Naive thymus-derived CD8-positive, alpha-beta T cell (primary cell): ENCODE results near the gene RAPGEF5. TPM values are rescaled to one million over a fixed set of nuclear protein-coding genes. Genes with fewer than 3 reads are reported as not detected.
A peak's percentile ranks its signal among the peaks of the same experiment; 100 is the strongest.

Experiments
- ATAC-seq, 2 donors: fragments of 150-1000 bp; cut with Tn5 transposase in 1 of 2; sonication (Bioruptor Pico), chemical (Tn5 transposase) in 1 of 2; 1 replicate in 1 of 2; 2 replicates in 1 of 2; pipeline ENCODE4 v1.10.0; 2021; ENCODE audit warnings: mild to moderate bottlenecking in 2 of 2, moderate library complexity in 2 of 2
- POLR2A ChIA-PET: fragments of 350-600 bp; sonication (Branson Sonifier 250); formaldehyde crosslinking; loops from one replicate; lab custom pipeline; 2021; ENCODE audit warnings: antibody characterized with exemption; lab: Charles Lee
- DNase-seq, 10 donors: peaks; one replicate each; pipeline versions ENCODE4 v3.0.0 to v3.0.0-alpha.2; 2020 to 2022
- H3K27ac Mint-ChIP-seq, 10 donors: one replicate each; pipeline ENCODE4 v1.8.0; 2020 to 2022; ENCODE audit warnings: mild to moderate bottlenecking in 10 of 10, mixed read lengths in 10 of 10, moderate library complexity in 4 of 10, inconsistent platforms in 1 of 10
- H3K27me3 Mint-ChIP-seq, 5 donors: one replicate each; pipeline ENCODE4 v1.8.0; 2021 to 2022; ENCODE audit warnings: mixed read lengths in 5 of 5
- H3K36me3 Mint-ChIP-seq, 3 donors: one replicate each; pipeline ENCODE4 v1.8.0; 2020 to 2022; ENCODE audit warnings: mixed read lengths in 3 of 3, mild to moderate bottlenecking in 2 of 3, inconsistent platforms in 1 of 3
- H3K4me1 Mint-ChIP-seq, 4 donors: one replicate each; pipeline ENCODE4 v1.8.0; 2021 to 2022; ENCODE audit warnings: mixed read lengths in 4 of 4
- H3K4me3 Mint-ChIP-seq, 10 donors: one replicate each; pipeline ENCODE4 v1.8.0; 2020 to 2022; ENCODE audit warnings: mild to moderate bottlenecking in 10 of 10, mixed read lengths in 10 of 10, moderate library complexity in 6 of 10, inconsistent platforms in 1 of 10
- H3K9me3 Mint-ChIP-seq, 9 donors: one replicate each; pipeline ENCODE4 v1.8.0; 2020 to 2022; ENCODE audit warnings: mixed read lengths in 9 of 9, mild to moderate bottlenecking in 3 of 9, inconsistent platforms in 1 of 9, moderate library complexity in 1 of 9
- polyA plus RNA-seq, 3 donors: library from polyadenylated mRNA; unstranded; fragments of 300-500 nt; fragmentation: Illumina TruSeq; gene quantifications; one replicate each; pipeline ENCODE4 v1.2.3, GENCODE V29; 2021
- total RNA-seq, 8 experiments: library from RNA in 2 of 8; stranded (reverse) in 2 of 8; gene quantifications; one replicate each; pipeline ENCODE4 v1.2.3 and lab custom pipeline; 2021 to 2026

The RAPGEF5 gene
- total and polyA plus RNA-seq, 5 experiments from 2014 or later = not detected

DNA sequence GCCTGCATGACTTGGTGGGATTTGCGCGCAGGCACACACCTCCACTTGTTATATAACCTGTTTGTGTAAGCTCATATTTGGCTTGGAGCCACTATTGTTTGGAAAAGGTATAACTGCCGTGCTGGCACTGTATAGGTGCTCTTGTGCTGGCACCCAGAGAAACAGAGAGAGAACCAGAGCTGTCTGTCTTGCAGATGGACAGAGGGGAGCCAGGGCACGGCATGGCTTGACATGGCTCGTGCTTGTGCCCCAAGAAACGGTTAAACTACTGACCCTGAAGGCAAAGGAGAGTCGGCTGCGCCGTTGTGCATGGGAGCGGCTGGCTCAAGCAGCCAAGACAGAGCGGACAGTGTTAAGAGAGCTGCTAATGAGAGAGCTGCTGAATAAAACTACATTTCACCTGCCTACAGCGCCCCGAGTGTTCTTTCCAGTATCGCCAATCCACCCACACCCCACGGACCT, 23.2 kb downstream of the RAPGEF5 start:
- H3K4me3 Mint-ChIP-seq = no peak overlapping the region
- no peak for ATAC-seq
- no peaks in the 10 kb centered on the region for H3K4me1 Mint-ChIP-seq
- no peak for DNase-seq
- no peaks in the 10 kb centered on the region for H3K36me3 Mint-ChIP-seq
- H3K9me3 Mint-ChIP-seq = no peaks in the 10 kb centered on the region
- POLR2A ChIA-PET = no interaction called here
- peaks cover 0 to 7% (median 3%) of the 10 kb centered on the region in 5 donors for H3K27me3 Mint-ChIP-seq
- H3K27ac Mint-ChIP-seq = no peak overlapping the region

DNA sequence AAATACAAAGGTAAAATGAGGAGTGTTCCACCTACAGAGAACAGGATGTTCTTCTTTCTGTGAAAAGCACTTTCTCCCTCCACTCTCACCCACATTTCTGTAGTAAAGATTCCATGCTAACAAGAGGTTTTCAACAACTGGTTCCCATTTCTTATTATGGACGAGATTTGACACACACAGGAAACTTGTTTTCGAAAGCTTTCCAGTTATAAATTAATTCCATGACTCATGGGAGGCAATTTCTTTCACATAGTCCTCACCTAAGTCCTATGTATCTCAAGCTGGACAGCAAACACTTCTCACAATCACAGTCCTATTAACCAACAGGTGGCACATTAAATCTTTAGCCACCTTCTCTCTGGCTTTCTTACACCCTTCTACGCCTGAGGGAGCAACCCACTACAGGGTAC, 24.5 kb downstream of the RAPGEF5 start:
- Mint-ChIP-seq H3K36me3 (no peaks in the 10 kb centered on the region), H3K4me1 (no peaks in the 10 kb centered on the region), H3K9me3 (no peaks in the 10 kb centered on the region), H3K27ac (no peak overlapping the region), H3K27me3 (peaks cover 0 to 7% (median 3%) of the 10 kb centered on the region in 5 donors), H3K4me3 (no peak overlapping the region)
- DNase-seq (no peak), ATAC-seq (no peak)
- POLR2A ChIA-PET = no interaction called here

DNA sequence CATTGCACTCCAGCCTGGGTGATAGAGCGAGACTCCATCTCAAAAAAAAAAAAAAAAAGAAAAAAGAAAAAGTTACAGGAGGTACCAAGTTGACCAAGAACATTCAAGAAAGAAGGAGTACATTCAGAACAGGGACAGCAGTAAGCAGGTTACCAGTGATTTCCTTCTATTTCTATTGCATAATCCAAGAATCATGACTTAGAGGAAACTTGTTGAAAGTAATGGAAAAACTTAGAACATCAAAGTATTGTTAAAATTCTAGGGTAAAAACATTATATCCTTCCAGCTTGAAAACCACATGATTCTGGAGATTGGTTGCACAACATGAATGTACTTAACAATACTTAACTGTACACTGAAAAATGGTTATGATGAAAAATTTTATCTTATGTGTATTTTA, 25.2 kb downstream of the RAPGEF5 start:
- POLR2A ChIA-PET = no interaction called here
- H3K27ac Mint-ChIP-seq = no peak overlapping the region
- no peak overlapping the region for H3K4me3 Mint-ChIP-seq
- H3K9me3 Mint-ChIP-seq = no peaks in the 10 kb centered on the region
- H3K27me3 Mint-ChIP-seq = peaks cover 0 to 5% (median 3%) of the 10 kb centered on the region in 5 donors
- no peaks in the 10 kb centered on the region for H3K4me1 Mint-ChIP-seq
- H3K36me3 Mint-ChIP-seq = no peaks in the 10 kb centered on the region
- no peak for ATAC-seq
- DNase-seq = no peak

GRCh38 chr7:22330903-22331302, 26.1 kb downstream of the RAPGEF5 start:
- ATAC-seq (no peak), DNase-seq (no peak)
- Mint-ChIP-seq H3K9me3 (no peaks in the 10 kb centered on the region), H3K36me3 (no peaks in the 10 kb centered on the region), H3K4me1 (no peaks in the 10 kb centered on the region), H3K27me3 (peaks cover 0 to 5% (median 3%) of the 10 kb centered on the region in 5 donors), H3K4me3 (no peak overlapping the region), H3K27ac (no peak overlapping the region)
- POLR2A ChIA-PET = no interaction called here

DNA sequence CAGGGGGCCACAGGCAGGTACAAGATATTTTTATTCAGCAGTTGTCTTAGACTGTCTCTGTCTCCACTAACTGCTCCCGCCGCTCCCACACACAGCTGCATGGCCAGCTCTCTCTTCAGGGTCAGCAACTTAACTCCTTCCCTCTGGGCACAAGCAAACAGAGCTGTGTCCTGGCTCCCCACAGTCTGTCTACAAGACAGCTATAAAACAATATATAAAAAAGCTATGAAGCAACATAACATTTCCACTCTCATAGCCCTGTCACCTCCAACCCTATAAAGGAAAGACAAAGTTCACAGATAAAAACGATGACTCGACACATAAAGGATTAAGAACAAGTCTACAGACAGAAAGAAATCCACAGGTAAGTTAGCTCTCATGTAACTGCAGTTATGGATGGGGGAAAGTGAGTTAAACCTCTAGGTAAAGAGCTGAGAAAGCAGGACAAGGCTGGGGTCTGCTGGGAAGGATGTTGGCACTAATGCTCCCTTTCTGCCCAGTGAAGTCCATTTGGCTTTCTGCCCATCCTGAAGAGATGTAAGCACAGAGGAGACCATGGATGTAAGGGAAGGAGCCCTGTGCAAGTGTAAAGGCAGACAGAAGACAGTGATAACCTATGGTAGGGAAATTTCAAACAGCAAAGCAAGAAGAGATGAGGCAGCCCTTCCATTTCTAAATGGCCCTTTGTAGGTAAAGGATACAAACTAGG, 27.0 kb downstream of the RAPGEF5 start:
- no peaks in the 10 kb centered on the region for H3K36me3 Mint-ChIP-seq
- H3K4me1 Mint-ChIP-seq = no peaks in the 10 kb centered on the region
- POLR2A ChIA-PET = no interaction called here
- peak overlapping the region in 1 of 10 donors; percentile 7 for H3K27ac Mint-ChIP-seq
- H3K4me3 Mint-ChIP-seq = no peak overlapping the region
- peaks cover 0 to 6% (median 3%) of the 10 kb centered on the region in 5 donors for H3K27me3 Mint-ChIP-seq
- no peaks in the 10 kb centered on the region for H3K9me3 Mint-ChIP-seq
- DNase-seq (no peak), ATAC-seq (no peak)

DNA sequence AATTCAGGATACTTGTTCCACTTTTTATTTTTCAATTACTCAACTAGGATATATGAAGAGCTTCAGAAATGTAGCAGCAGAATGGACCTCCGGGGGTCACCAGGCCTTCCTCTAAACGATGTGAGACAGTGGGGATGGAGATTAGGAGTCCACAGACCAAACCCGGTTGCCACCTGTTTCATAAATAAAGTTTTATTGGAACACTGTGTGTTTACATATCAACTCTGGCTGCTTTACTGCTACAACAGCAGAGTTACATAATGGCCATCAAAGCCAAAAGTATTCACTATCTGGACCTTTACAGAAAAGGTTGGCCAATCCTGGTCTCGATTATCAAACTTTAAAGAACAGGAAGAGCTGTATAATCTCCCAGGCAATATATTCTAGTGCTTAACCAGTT, 30.8 kb downstream of the RAPGEF5 start:
- no peaks in the 10 kb centered on the region for H3K36me3 Mint-ChIP-seq
- POLR2A ChIA-PET = no interaction called here
- H3K27me3 Mint-ChIP-seq = peaks cover 0 to 11% (median 1%) of the 10 kb centered on the region in 5 donors
- no peak overlapping the region for H3K27ac Mint-ChIP-seq
- ATAC-seq = no peak
- DNase-seq = no peak
- H3K4me1 Mint-ChIP-seq = no peaks in the 10 kb centered on the region
- no peak overlapping the region for H3K4me3 Mint-ChIP-seq
- H3K9me3 Mint-ChIP-seq = no peaks in the 10 kb centered on the region

DNA sequence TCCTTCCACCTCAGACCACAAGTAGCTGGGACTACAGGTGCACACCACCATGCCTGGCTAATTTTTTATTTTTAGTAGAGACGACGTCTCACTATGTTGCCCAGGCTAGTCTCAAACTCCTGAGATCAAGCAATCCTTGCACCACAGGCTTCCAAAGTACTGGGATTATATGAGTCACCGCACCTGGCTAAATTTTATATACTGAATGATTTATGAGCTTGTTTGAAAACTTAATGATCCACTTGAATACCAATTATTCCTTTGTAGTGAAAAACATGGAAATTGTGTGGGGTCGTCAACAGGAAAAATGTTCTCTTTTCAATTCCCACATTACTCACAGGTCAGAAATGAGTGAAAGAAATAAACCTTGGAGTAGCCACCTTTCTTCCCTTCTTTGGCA, 31.3 kb downstream of the RAPGEF5 start:
- ATAC-seq (no peak), DNase-seq (no peak)
- POLR2A ChIA-PET = no interaction called here
- Mint-ChIP-seq H3K27me3 (peaks cover 0 to 11% (median 1%) of the 10 kb centered on the region in 5 donors), H3K36me3 (no peaks in the 10 kb centered on the region), H3K9me3 (no peaks in the 10 kb centered on the region), H3K4me1 (no peaks in the 10 kb centered on the region), H3K4me3 (no peak overlapping the region), H3K27ac (no peak overlapping the region)

DNA sequence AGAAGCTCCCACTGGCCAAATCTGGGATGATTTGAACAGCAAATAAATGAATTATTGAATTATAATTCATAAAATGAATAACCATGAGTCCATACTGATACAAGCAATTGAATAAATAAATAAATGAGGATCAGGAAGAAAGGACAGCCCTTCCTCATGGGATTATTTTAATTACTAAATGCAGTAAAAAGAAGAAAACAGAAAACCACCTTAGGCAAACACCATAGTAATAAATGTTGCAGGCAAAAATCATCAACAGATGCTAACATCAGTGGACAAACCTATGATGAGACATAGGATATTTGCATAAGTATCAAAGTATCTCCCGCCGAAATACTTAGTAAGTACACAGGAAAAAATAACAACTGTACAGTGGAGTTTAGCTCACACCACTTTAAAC, 33.2 kb downstream of the RAPGEF5 start:
- H3K27ac Mint-ChIP-seq = no peak overlapping the region
- no peak overlapping the region for H3K4me3 Mint-ChIP-seq
- H3K9me3 Mint-ChIP-seq = no peaks in the 10 kb centered on the region
- no peaks in the 10 kb centered on the region for H3K4me1 Mint-ChIP-seq
- DNase-seq = no peak
- ATAC-seq = no peak
- peaks cover 0 to 7% (median 0%) of the 10 kb centered on the region in 5 donors for H3K27me3 Mint-ChIP-seq
- H3K36me3 Mint-ChIP-seq = no peaks in the 10 kb centered on the region
- POLR2A ChIA-PET = no interaction called here

- H3K4me3 Mint-ChIP-seq = no peak overlapping the region
- no peaks in the 10 kb centered on the region for H3K9me3 Mint-ChIP-seq
- DNase-seq = no peak
- no peak overlapping the region for H3K27ac Mint-ChIP-seq
- POLR2A ChIA-PET = no interaction called here
- H3K36me3 Mint-ChIP-seq = no peaks in the 10 kb centered on the region
- peaks cover 0 to 9% (median 0%) of the 10 kb centered on the region in 5 donors for H3K27me3 Mint-ChIP-seq
- H3K4me1 Mint-ChIP-seq = no peaks in the 10 kb centered on the region
- no peak for ATAC-seq
These were observed 36.5 kb downstream of the RAPGEF5 start for GRCh38 chr7:22320416-22320815.

- ATAC-seq = no peak
- no peaks in the 10 kb centered on the region for H3K36me3 Mint-ChIP-seq
These were observed 37.2 kb downstream of the RAPGEF5 start for GRCh38 chr7:22319424-22320403.

DNA sequence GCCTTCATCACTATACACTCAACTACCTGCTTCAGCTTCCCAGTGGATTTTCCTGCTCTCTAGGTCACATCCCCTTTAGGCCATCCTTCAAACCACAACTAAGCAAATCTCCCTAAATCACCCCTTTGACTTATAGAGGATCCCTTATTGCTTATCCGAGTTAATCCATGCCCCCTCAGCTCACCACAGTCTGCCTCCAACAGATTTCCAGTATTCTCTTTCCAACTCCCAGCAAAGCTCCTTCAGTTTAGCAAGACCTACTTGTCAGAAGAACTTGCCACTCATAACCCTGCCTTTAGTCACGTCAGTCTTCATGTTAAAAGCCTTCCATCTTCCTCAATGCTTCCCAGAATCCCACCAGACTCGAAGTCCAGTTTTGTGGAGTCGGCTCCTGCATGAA, 38.6 kb downstream of the RAPGEF5 start:
- H3K4me3 Mint-ChIP-seq = no peak overlapping the region
- DNase-seq = no peak
- no peaks in the 10 kb centered on the region for H3K9me3 Mint-ChIP-seq
- peaks cover 0 to 5% (median 0%) of the 10 kb centered on the region in 5 donors for H3K27me3 Mint-ChIP-seq
- no peak for ATAC-seq
- H3K36me3 Mint-ChIP-seq = no peaks in the 10 kb centered on the region
- H3K4me1 Mint-ChIP-seq = no peaks in the 10 kb centered on the region
- POLR2A ChIA-PET = no interaction called here
- no peak overlapping the region for H3K27ac Mint-ChIP-seq

More at GRCh38 chr7:22319424-22320403, 37.2 kb downstream of the RAPGEF5 start:
- POLR2A ChIA-PET = no interaction called here
- Mint-ChIP-seq H3K9me3 (no peaks in the 10 kb centered on the region), H3K27ac (no peak overlapping the region), H3K27me3 (peaks cover 0 to 6% (median 0%) of the 10 kb centered on the region in 5 donors), H3K4me1 (no peaks in the 10 kb centered on the region), H3K4me3 (no peak overlapping the region)
- no peak for DNase-seq

DNA sequence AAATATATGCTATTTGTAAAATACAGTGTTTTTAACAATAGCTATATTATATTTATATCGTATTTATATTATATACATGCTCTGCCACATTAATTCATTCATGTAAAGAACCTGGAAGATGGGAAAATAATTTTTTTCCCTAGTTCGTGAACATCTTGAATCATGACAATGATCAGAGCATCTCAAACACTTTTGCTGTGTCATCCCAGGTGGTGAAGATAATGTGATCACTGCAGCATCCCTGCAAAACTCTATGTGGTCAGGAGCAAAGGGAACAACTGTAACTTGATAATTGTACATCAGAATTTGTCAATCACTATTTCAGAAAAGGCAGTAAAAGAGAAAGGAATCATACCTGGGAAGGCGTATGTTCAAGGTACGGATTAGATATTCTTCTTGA, 39.3 kb downstream of the RAPGEF5 start:
- Mint-ChIP-seq H3K27me3 (peaks cover 0 to 5% (median under 1%) of the 10 kb centered on the region in 5 donors), H3K4me1 (no peaks in the 10 kb centered on the region), H3K36me3 (no peaks in the 10 kb centered on the region), H3K27ac (no peak overlapping the region), H3K9me3 (no peaks in the 10 kb centered on the region), H3K4me3 (no peak overlapping the region)
- DNase-seq = no peak
- POLR2A ChIA-PET = no interaction called here
- no peak for ATAC-seq

- ATAC-seq (no peak), DNase-seq (no peak)
- H3K36me3 Mint-ChIP-seq = no peaks in the 10 kb centered on the region
- H3K4me3 Mint-ChIP-seq = no peak overlapping the region
- POLR2A ChIA-PET = no interaction called here
- no peaks in the 10 kb centered on the region for H3K4me1 Mint-ChIP-seq
- H3K9me3 Mint-ChIP-seq = no peaks in the 10 kb centered on the region
- H3K27me3 Mint-ChIP-seq = peaks cover 0 to 5% (median 2%) of the 10 kb centered on the region in 5 donors
- H3K27ac Mint-ChIP-seq = no peak overlapping the region
These were observed 40.0 kb downstream of the RAPGEF5 start for GRCh38 chr7:22316914-22317313.
